A673 (cell line): ENCODE results near the gene TEX51. TPM values are rescaled to one million over a fixed set of nuclear protein-coding genes. Genes with fewer than 3 reads are reported as not detected.

Experiments
- BruUV-seq: library from RNA; stranded (reverse); fragments of 400-500 nt; replicated peaks from 2 replicates; lab custom pipeline; 2021; lab: Mats Ljungman, UMichigan
- CTCF ChIA-PET: fragments of 300-600 bp; sonication (Branson Sonifier 250); formaldehyde crosslinking; loops from one replicate; lab custom pipeline; 2022; ENCODE audit warnings: antibody characterized with exemption; lab: Charles Lee
- POLR2A ChIA-PET: fragments of 300-600 bp; sonication (Branson Sonifier 250); formaldehyde crosslinking; loops from one replicate; lab custom pipeline; 2022; ENCODE audit warnings: antibody characterized with exemption; ENCODE audit not compliant: low non-redundant PET; lab: Charles Lee
- DNase-seq: peaks from one replicate; pipeline ENCODE4 v3.0.0-alpha.2; 2015; ENCODE audit warnings: low spot score
- H3K27ac ChIP-seq: fragments of 200-600 bp; sonication (generic); 2 replicates; pipeline ENCODE4 v1.5.1; 2016; ENCODE audit warnings: mixed run types, low read depth, mild to moderate bottlenecking, mixed read lengths, antibody characterized with exemption, low read length; ENCODE audit not compliant: poor library complexity, severe bottlenecking
- H3K27me3 ChIP-seq: fragments of 200-600 bp; sonication (generic); replicated peaks from 2 replicates; pipeline ENCODE4 v1.6.1; 2017; ENCODE audit warnings: mixed run types, low read depth, mild to moderate bottlenecking, mixed read lengths, antibody characterized with exemption, low read length; ENCODE audit not compliant: insufficient read depth, poor library complexity
- H3K36me3 ChIP-seq: fragments of 200-600 bp; sonication (generic); 2 replicates; pipeline ENCODE4 v1.6.1; 2016; ENCODE audit warnings: mixed run types, mild to moderate bottlenecking, mixed read lengths, antibody characterized with exemption, low read length; ENCODE audit not compliant: insufficient read depth, poor library complexity, severe bottlenecking
- H3K4me1 ChIP-seq: fragments of 200-600 bp; sonication (generic); 2 replicates; pipeline ENCODE4 v1.6.1; 2017; ENCODE audit warnings: mixed run types, mild to moderate bottlenecking, mixed read lengths, antibody characterized with exemption, low read length; ENCODE audit not compliant: insufficient read depth, poor library complexity, severe bottlenecking
- H3K4me3 ChIP-seq: fragments of 200-600 bp; sonication (generic); 2 replicates; pipeline ENCODE4 v1.5.1; 2016; ENCODE audit warnings: low read depth, mixed run types, mild to moderate bottlenecking, mixed read lengths, low read length; ENCODE audit not compliant: poor library complexity, severe bottlenecking
- H3K9me3 ChIP-seq: fragments of 200-600 bp; sonication (generic); 2 replicates; pipeline ENCODE4 v1.6.1; 2016; ENCODE audit warnings: mixed run types, low read depth, mild to moderate bottlenecking, mixed read lengths, antibody characterized with exemption, low read length; ENCODE audit not compliant: poor library complexity, severe bottlenecking
- EZH2 ChIP-seq: fragments of 200-600 bp; sonication (generic); IDR thresholded peaks from 2 replicates; pipeline ENCODE4 v1.6.1; 2017; ENCODE audit warnings: borderline replicate concordance, low read depth, mild to moderate bottlenecking, mixed read lengths, antibody characterized with exemption, low read length; ENCODE audit not compliant: poor library complexity, severe bottlenecking
- intact Hi-C: fragments of 100-400 bp; cut with micrococcal nuclease; formaldehyde crosslinking; loops from one replicate; pipeline ENCODE4 v1.10.0; 2022; ENCODE audit not compliant: unreplicated experiment
- total RNA-seq: library from RNA; stranded (reverse); gene quantifications from 2 replicates; pipeline ENCODE4 v1.2.3, GENCODE V29; 2021
- TF ChIP-seq, protein P1 (sequence below): fragments of 300-800, 200-600 bp; sonication (generic); conservative IDR thresholded peaks from 2 replicates; pipeline ENCODE4 v1.5.1; 2017; ENCODE audit warnings: low read depth, mild to moderate bottlenecking, antibody characterized with exemption, low read length, moderate library complexity, mixed read lengths

Gene TEX51
- total RNA-seq, 1 experiment from 2014 or later: not detected

DNA sequence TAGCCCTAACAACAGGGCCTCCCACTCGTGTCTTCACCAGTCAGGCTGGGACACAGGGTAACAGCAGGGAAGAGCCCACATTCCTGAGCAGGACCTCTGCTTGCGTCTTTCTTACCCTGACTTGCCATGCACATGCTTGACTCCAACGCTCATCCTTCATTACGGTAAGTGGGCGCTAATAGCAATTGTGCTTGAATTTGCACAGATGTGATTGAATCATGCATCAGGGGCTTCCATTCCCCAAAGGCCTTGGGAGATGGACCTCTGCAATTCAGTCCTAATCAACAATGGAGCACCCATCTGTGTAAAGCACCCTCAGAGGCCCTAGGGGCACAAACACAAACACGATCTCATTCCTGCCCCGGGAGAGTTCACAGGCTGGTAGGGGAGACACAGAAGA is 13.5 kb downstream of the TEX51 start:
- Histone ChIP-seq H3K9me3 (no peaks in the 10 kb centered on the region), H3K36me3 (no peaks in the 10 kb centered on the region), H3K4me1 (no peaks in the 10 kb centered on the region), H3K27me3 (peaks cover 2% of the 10 kb centered on the region), H3K27ac (no peak overlapping the region), H3K4me3 (no peak overlapping the region)
- no TSS peak for BruUV-seq
- CTCF ChIA-PET: no interaction called here
- no peak for TF ChIP-seq EZH2
- TF ChIP-seq, protein P1, sequence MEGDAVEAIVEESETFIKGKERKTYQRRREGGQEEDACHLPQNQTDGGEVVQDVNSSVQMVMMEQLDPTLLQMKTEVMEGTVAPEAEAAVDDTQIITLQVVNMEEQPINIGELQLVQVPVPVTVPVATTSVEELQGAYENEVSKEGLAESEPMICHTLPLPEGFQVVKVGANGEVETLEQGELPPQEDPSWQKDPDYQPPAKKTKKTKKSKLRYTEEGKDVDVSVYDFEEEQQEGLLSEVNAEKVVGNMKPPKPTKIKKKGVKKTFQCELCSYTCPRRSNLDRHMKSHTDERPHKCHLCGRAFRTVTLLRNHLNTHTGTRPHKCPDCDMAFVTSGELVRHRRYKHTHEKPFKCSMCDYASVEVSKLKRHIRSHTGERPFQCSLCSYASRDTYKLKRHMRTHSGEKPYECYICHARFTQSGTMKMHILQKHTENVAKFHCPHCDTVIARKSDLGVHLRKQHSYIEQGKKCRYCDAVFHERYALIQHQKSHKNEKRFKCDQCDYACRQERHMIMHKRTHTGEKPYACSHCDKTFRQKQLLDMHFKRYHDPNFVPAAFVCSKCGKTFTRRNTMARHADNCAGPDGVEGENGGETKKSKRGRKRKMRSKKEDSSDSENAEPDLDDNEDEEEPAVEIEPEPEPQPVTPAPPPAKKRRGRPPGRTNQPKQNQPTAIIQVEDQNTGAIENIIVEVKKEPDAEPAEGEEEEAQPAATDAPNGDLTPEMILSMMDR: no peak
- POLR2A ChIA-PET: interaction anchor here (0.7 kb wide), 1 partner anchor 1411 kb away, joined by 3 read pairs; no protein-coding TSS in a partner anchor
- no peak for DNase-seq
- intact Hi-C loops: no loop called here

DNA sequence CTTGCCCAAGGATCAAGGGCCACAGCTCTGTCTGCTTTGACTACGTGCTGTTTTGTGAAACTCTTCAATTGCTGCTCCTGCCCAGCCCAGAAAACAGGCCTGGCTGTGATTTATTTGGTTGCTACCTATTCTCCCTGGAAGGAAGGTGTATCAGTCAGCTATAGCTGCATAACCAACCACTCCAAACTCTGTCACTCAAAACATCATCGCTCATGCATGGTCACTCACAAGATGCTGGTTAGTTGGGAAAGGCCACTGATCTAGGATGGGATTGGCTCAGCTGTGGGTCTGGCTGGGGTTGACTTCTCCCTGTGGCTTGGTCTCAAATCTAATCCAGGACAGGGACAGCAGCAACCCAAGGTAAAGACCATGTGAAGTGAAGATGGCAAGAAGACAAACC is 14.6 kb downstream of the TEX51 start:
- POLR2A ChIA-PET: no interaction called here

DNA sequence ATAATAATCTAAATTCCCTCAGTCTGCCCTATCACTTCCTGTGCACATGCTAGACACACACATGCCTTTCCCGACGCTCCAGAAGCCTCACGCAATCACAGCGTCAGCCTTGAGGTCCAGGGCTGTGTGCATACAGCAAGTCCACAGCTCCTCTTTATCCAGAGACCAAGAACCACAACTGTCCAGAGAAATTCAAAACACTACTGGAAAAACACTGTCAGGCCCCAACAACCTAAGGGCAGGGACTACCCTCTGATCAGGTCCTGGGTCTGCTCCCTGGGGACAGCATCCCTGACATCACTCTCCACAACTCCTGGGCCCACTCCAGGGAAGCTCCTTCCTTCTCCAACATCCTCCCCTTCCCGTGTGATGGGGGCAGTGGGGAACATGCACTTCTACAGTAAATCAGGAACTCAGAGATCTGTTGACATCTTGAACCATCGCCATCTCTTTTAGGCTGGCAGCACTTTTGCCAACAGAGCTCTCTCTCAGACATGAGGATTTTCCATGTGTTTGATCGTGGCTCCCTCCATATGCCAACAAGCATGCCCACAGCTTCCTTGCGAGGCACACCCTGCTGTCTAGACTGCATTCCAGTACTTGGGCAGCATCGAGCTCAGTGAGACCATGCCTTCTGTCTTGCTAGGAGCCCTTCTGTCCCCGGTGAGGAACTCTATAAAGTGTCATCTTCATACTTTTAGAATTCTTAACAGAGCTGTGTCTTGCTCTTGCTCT is 15.4 kb downstream of the TEX51 start:
- TF ChIP-seq, protein P1: no peak
- TF ChIP-seq EZH2: no peak
- ChIA-PET CTCF (no interaction called here), POLR2A (no interaction called here)
- Histone ChIP-seq H3K9me3 (no peaks in the 10 kb centered on the region), H3K4me1 (no peaks in the 10 kb centered on the region), H3K36me3 (no peaks in the 10 kb centered on the region), H3K27ac (no peak overlapping the region), H3K4me3 (no peak overlapping the region), H3K27me3 (no peaks in the 10 kb centered on the region)
- intact Hi-C loops: no loop called here
- BruUV-seq: no TSS peak
- no peak for DNase-seq

More for the DNA sequence above, 14.6 kb downstream of the TEX51 start:
- H3K4me1 ChIP-seq: no peaks in the 10 kb centered on the region
- CTCF ChIA-PET: no interaction called here
- DNase-seq: no peak
- TF ChIP-seq, protein P1: no peak
- no peak for TF ChIP-seq EZH2
- H3K27ac ChIP-seq: no peak overlapping the region
- no peaks in the 10 kb centered on the region for H3K9me3 ChIP-seq
- no peak overlapping the region for H3K4me3 ChIP-seq
- H3K36me3 ChIP-seq: no peaks in the 10 kb centered on the region
- BruUV-seq: no TSS peak
- no peaks in the 10 kb centered on the region for H3K27me3 ChIP-seq
- intact Hi-C loops: no loop called here
